ENCODE data around the gene EEIG1. TPM values are rescaled to one million over a fixed set of nuclear protein-coding genes. Genes with fewer than 3 reads are reported as not detected.
"Not testable (repeated sequence)": the region's sequence is repeated elsewhere in the genome, so short reads cannot be mapped to it uniquely, and the experiment has no call there.

The EEIG1 gene
- total RNA-seq, 4 donors from 2014 or later = 33.0 to 81.3 (median 48.9) TPM

- no peak for DNase-seq (ENCODE audit: low spot score in 2 of 2)
- no peak for TF ChIP-seq POLR2A (IDR thresholded peaks at IDR 0.05)
- no peak for TF ChIP-seq CTCF (IDR thresholded peaks at IDR 0.05)
- H3K4me3 ChIP-seq (ENCODE audit: low read depth, poor library complexity, severe bottlenecking) = no peak overlapping the region
- intact Hi-C loops (cut with DNase I; ENCODE audit: low total_unique reads) = no loop called here
- WGBS, 2 donors = 81 to 88% methylated on average over 5 of the region's 5 CpGs
Measured at GRCh38 chr9:128024761-128025308, 44.0 kb upstream of the EEIG1 start.

GRCh38 chr9:128023671-128024070, 42.9 kb upstream of the EEIG1 start:
- 77 to 78% methylated on average over 12 of the region's 12 CpGs for WGBS, 2 donors
- intact Hi-C loops (cut with DNase I; ENCODE audit: low total_unique reads); DNase-seq (ENCODE audit: low spot score in 2 of 2); H3K4me3 ChIP-seq (ENCODE audit: low read depth, poor library complexity, severe bottlenecking): not testable (repeated sequence)

- no peak for DNase-seq (ENCODE audit: low spot score in 2 of 2)
- intact Hi-C loops (cut with DNase I; ENCODE audit: low total_unique reads) = no loop called here
- no peak for TF ChIP-seq CTCF (IDR thresholded peaks at IDR 0.05)
- no peak for TF ChIP-seq POLR2A (IDR thresholded peaks at IDR 0.05)
- H3K4me3 ChIP-seq (ENCODE audit: low read depth, poor library complexity, severe bottlenecking) = no peak overlapping the region
- WGBS, 2 donors = 47 to 57% methylated on average over 2 of the region's 2 CpGs
Measured at GRCh38 chr9:128022886-128023285, 42.1 kb upstream of the EEIG1 start.

- no peak for TF ChIP-seq CTCF (IDR thresholded peaks at IDR 0.05)
- TF ChIP-seq POLR2A (IDR thresholded peaks at IDR 0.05) = no peak
- intact Hi-C loops (cut with DNase I; ENCODE audit: low total_unique reads) = no loop called here
- H3K4me3 ChIP-seq (ENCODE audit: low read depth, poor library complexity, severe bottlenecking) = no peak overlapping the region
- WGBS, 2 donors = 44 to 83% methylated on average over 1 of the region's 1 CpG
- DNase-seq (ENCODE audit: low spot score in 2 of 2) = no peak
Measured at GRCh38 chr9:128021098-128021497, 40.3 kb upstream of the EEIG1 start.

GRCh38 chr9:128020692-128021091, 39.9 kb upstream of the EEIG1 start:
- DNase-seq (ENCODE audit: low spot score in 2 of 2) = no peak
- no peak for TF ChIP-seq CTCF (IDR thresholded peaks at IDR 0.05)
- TF ChIP-seq POLR2A (IDR thresholded peaks at IDR 0.05) = no peak
- intact Hi-C loops (cut with DNase I; ENCODE audit: low total_unique reads) = no loop called here
- no peak overlapping the region for H3K4me3 ChIP-seq (ENCODE audit: low read depth, poor library complexity, severe bottlenecking)
- WGBS, 2 donors = 61 to 77% methylated on average over 4 of the region's 4 CpGs

GRCh38 chr9:128015696-128016095, 34.9 kb upstream of the EEIG1 start:
- no peak overlapping the region for H3K4me3 ChIP-seq (ENCODE audit: low read depth, poor library complexity, severe bottlenecking)
- no peak for TF ChIP-seq POLR2A (IDR thresholded peaks at IDR 0.05)
- no peak for TF ChIP-seq CTCF (IDR thresholded peaks at IDR 0.05)
- 85 to 86% methylated on average over 5 of the region's 5 CpGs for WGBS, 2 donors
- intact Hi-C loops (cut with DNase I; ENCODE audit: low total_unique reads) = no loop called here
- no peak for DNase-seq (ENCODE audit: low spot score in 2 of 2)

All from lower leg skin (tissue), 4 donors.